NCI-H510A treated with DMSO at 0.1 percent for 48 hours (cell line): ENCODE data around the gene RNASE12.
A peak's percentile ranks its signal among the peaks of the same experiment; 100 is the strongest.
"Not testable (repeated sequence)": the region's sequence is repeated elsewhere in the genome, so short reads cannot be mapped to it uniquely, and the experiment has no call there.

ENCODE experiments used
- DNase-seq: peaks from one replicate; lab custom pipeline; 2025; lab: John Stamatoyannopoulos, UW

RNASE12 gene

GRCh38 chr14:20591235-20591634 is at the start of gene RNASE12:
RNASE12 (minus strand) TSS chr14:20591376; CDS start chr14:20590723, 653 bp downstream.
- no peak for DNase-seq

- DNase-seq, result peak; percentile 56
These were observed 41.9 kb upstream of the RNASE12 start for GRCh38 chr14:20632831-20633691.

- no peak for DNase-seq
These were observed 41.3 kb upstream of the RNASE12 start for GRCh38 chr14:20632448-20632830.

GRCh38 chr14:20631880-20632389 is 40.8 kb upstream of the RNASE12 start:
- no peak for DNase-seq

- DNase-seq, result peak; percentile 48
These were observed 40.1 kb upstream of the RNASE12 start for GRCh38 chr14:20631023-20631879.

GRCh38 chr14:20630340-20631022 is 39.3 kb upstream of the RNASE12 start:
- DNase-seq, result peak; percentile 16

- no peak for DNase-seq
These were observed 37.1 kb upstream of the RNASE12 start for GRCh38 chr14:20628063-20628854.

- no peak for DNase-seq
These were observed 36.3 kb upstream of the RNASE12 start for GRCh38 chr14:20627346-20628027.

GRCh38 chr14:20626274-20626673 is 35.1 kb upstream of the RNASE12 start:
- no peak for DNase-seq

GRCh38 chr14:20624495-20625070 is 33.4 kb upstream of the RNASE12 start:
- DNase-seq, result no peak

- DNase-seq, result no peak
These were observed 32.6 kb upstream of the RNASE12 start for GRCh38 chr14:20623798-20624197.

- DNase-seq, result no peak
These were observed 31.7 kb upstream of the RNASE12 start for GRCh38 chr14:20622816-20623291.

GRCh38 chr14:20620798-20621478 is 29.8 kb upstream of the RNASE12 start:
- DNase-seq, result no peak

- DNase-seq, result not testable (repeated sequence)
These were observed 28.5 kb upstream of the RNASE12 start for GRCh38 chr14:20619688-20620087.

- DNase-seq, result no peak
These were observed 27.1 kb upstream of the RNASE12 start for GRCh38 chr14:20618271-20618749.

GRCh38 chr14:20617138-20618003 is 26.2 kb upstream of the RNASE12 start:
- DNase-seq, result no peak

GRCh38 chr14:20615996-20616395 is 24.8 kb upstream of the RNASE12 start:
- DNase-seq, result no peak
